NCI-H1105 treated with DMSO at 0.1 percent for 48 hours (cell line): ENCODE results near the gene COG2.

Source experiments
- DNase-seq: peaks from one replicate; lab custom pipeline; 2025; lab: John Stamatoyannopoulos, UW

The COG2 gene

DNA sequence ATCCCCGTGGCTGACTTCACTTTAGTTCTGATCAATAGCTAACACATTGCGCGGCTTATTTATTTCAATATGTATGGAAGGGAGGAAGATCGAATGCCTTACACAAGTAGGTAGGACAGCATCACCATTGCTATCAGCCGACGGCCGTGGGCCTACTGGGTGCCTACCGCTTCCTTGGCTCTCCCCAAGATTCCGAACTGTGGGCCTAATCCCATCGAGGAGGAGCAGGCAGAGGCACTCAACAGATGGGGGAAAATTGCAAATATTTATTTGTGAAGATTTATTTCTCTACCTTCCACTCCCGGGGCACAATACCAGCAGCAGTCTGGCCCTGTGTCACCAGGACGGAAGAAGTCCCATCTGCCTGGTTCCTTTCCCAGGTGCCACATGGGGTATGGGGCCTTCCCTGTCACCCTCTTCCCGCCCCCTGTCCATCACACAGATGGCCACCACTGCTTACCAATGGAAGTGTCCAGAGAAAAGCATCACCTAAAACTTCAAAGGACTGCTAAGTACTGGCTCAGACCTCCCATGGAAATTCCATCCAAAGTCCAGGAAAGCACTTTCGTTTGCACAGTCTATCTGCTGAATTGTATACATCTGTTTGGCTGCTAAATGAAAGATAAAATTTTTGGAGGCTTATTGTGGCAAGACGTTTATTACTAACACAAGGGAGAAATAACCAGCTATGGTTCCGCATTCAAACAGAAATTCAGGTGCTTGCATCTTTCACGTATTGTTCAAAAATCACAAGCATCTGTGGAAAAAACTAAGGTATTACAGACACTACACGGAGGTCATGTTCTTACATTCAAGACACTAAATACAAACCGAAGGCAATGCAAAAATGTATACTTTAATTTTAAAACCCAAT lies 59.9 kb downstream of the COG2 start:
- no peak for DNase-seq

DNA sequence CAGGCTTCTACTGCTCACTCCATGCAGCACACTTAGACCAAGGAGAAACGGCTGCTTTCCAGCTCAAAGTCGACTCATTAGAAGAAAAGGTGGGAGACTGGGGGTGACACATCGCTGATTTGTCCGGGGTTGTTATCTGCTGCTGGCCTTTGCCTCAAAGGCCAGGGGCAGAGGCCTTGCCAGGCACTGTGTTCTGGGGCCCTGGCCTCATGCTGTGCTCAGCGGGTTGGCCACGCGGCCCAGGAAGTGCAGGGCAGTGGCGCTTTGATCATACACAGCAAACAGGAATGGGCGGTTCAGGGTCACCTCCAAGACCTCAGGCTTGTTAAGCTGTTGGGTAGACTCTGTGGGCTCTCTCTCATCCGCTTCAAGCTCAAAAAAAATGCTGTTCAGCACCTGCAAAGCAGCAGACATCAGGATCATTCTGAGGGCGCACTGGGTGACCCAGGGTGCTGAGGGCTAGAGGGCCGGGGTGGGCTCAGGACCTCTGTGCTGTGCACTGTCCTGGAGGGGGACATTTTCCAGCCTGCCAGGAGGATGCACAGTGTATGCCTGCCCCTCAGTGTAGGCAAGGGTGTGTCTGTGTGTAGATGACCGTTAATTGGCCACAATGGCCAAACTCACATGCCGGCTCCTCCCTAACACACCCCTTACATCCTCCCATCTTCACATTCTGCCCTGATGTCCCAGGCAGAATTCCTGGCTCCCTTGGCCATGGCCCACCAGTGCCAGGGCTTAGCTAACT lies 60.8 kb downstream of the COG2 start:
- DNase-seq, result no peak

DNA sequence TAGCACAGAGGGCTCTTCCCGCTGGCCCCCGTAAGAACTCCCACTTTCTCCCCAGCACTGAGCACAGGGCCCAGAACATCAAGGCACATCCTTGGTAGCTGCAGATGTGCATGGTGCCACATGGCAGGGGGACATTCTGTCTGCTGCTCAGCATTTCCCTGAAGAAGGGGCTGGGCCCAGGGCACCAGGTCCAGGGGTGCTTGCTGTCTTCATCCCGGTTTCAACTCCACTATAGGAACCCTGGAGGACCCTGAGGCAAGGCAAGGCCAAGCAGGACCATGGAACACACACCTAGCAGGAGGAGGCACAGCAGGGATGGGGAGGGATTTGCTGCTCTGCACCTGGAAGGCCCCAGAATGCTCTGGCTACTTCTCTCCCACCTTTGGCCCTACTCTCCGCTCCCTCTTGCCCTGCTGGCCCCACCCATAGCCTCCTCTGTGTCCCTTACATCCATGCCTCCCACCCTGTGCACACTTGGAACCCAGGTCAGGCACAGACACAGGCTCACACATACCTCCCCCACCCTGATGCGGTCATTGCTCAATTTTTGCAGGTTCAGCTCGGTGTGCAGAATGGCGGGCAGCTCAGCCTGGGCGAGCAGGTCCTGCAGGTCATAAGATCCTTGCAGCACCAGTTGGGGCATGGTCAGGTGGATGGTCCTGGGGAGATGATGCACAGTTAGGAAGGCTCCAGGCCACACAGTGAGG lies 61.6 kb downstream of the COG2 start:
- DNase-seq, result no peak

DNA sequence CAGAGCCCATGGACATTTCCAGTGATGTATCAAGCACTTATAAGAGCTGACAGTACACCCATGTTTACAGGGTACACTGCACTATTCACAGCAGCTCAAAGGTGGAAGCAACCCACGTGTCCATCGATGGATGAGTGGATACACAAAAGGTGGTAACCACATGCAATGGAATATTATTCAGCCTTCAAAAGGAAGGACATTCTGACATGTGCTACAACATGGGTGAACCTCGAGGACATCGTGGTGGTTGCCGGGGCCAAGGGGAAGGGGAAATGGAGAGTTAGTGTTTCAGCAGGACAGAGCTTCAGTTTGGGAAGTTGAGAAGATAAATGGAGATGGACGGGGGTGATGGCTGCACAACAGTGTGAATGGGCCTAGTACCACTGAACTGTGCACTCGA lies 62.5 kb downstream of the COG2 start:
- no peak for DNase-seq

DNA sequence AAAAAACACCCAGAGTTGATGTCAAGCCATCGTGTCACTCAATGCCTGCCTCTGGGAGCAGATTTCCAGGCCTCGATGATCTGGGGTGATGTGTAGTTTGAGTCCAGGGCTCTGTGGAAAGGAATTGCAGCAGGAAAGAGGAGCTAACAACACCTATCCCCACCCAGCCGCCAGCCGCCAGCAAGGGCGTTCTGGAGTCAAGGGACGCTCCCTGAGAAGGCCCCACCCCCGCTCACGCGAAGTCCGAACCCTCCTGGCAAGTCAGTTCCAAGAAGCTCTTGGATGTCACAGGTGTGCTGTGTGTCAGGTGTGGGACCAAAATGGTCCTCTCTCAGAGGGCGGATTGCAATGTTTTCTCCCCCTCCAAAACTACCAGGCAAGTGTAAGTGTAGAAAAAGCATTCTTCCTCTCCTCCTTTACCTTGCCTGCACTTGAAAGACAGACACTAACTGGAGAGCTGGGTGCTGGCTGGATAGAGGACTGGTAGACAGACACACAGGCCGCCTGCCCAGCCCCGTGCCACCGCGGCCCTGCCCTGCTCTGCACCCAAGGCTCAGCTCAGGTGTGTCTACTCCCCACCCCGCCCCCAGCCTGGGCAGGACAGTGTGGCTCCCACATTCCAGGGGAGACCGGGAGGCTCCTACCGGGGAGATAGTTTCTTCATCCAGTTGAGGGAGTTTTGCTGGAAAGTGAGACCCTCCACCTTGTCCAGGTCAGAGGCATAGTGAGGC lies 63.2 kb downstream of the COG2 start:
- no peak for DNase-seq

DNA sequence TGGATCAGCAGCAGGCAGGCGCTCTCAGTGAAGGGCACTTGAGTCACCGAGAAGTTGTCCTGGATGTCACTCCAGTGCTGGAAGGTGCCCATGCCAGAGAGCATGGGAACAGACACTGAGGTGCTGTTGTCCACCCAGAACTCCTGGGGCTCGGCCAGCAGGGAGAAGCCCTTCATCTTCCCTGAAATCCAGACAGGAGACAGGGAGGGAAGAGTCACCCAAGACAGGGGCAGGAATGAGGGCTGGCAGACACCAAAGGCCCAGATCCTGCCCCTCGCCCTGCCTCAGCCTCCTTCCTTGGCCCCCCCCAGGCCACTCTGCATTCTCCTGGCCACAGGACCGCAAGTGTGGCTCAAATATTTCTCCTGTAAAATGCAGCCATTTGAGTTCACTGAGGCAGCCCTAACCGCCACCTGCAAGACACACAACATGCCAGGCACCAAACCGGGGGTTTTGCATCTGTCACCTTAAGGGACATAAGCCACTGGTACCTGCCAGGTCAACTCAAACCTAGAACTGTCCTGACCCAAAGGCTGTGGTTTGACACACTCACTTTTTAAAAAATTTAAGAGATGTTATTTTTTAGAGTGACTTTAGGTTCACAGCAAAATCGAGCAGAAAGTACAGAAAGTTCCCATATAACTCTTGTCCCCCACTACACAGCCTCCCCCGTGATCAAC lies 63.9 kb downstream of the COG2 start:
- DNase-seq, result no peak

DNA sequence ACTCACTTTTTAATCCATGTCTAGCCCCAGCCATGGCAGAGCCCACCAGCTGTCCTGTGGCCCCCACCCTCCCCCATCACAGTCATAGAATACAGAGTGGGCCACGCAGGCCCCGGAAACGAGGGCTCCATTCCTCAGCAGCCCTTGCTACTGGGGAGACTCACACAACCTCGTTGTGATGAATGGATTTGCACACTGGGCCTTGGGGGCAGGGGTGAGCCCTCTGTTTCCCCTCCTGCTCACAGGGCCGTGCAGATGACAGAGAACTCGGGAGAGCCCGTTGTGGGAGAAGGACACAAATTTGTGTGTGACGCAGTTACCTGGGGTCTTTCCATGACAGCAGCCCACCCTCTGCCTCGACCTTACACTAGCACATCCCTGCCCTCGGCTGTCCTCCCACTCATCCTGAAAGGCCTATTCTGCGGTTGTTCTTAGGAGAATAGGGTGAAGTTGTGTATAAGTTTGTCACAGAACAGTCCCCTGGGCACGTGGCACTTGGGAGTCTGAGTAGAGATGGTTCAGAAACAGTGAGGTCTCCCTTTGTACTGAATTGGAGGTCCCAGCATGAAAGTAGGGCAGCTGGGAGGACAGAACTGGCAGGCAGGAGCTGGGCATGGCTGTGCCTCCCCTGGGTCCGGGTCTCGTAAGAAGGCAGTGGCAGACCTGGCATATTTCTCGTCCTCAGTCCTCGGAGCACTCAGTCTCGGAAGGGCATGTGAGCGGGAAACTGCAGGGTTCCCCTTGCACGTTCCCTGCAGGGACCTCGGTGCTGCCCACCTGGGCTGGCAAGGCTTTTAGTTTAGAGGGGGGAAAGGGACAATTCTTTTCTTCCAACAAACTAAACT lies 64.8 kb downstream of the COG2 start:
- DNase-seq, result no peak

DNA sequence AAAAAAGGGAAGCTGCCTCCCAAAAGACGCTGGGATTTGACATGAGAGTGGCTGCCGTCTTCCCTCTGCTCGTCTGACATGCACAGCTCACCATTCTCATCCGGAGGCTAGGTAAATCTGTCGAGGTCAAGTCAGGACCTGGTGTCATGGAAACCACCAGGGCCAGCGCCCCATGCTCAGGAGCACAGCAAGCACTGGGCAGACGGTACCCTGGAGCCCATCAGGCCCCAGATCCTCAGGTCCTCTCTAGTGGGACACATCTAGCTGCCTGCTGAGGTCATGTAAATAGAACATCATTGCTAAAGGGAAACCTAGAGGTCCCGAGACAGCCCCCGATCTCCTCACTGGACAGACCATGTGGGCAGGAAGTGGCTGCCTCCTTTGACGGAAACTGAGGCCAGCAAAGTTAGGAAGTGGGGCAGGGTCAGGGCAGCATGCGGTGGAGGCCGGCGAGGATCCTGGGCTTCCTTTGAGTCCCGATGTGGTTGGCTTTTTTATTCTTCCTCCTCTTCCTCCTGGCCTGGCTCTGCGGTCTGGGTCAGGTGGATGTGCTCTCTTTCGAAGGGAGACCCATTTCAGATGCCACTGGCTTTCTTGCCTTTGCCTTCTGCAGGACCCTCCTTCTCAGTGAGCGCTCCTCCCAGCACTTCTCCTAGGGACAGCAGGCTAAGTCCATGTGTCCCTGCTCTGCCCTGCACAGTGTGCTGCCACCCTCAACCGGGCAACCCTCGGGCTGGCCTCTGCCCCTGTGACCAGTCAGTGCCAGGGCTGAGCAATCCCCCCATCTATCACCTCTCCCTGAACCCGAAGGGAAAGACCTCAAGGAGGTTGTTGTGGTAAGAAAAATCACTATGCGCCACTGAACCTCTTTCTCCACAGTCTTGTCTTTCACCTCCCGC lies 65.7 kb downstream of the COG2 start:
- DNase-seq, result no peak

DNA sequence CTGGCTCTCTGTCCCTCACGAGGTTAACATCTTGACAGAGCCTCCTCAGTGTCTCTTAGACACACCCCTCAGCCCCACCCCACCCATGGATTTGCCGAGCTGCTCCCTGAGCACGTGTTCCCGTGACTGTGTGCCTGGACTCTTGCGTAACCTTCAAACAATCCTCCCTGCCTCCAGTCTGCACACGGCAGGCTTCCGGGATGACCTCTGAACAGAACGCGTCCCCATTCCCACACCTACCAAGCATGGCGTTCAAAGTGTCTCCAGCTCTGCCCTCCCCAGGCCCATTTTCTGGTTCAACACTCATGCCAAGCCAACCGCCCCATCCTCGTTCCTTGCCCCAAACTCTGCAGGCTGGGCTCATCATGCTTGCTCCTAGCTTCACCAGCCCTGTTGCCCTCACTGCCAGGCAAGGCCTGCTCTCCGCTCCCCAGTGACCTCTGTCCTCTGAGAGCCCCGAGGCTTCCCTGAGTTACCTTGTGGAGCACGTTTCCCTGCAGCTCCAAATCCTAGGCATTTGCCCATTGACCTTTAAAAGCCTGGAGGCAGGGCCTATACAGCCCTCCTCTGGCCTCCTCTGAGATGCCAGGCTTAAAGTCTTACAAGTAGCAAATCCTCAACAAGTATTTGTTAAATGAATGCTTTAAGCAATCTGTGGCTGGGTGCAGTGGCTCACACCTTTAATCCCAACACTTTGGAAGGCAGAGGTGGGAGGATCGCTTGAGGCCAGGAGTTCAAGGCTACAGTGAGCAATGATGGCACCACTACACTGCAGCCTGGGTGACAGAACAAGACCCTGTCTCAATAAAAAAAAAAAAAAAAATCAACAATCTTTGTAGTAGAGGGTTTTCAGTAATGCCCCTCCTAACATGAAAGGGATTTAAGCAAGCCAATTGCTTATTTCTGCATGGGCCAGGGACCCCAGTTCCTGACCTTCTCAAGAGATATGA lies 66.6 kb downstream of the COG2 start:
- no peak for DNase-seq

DNA sequence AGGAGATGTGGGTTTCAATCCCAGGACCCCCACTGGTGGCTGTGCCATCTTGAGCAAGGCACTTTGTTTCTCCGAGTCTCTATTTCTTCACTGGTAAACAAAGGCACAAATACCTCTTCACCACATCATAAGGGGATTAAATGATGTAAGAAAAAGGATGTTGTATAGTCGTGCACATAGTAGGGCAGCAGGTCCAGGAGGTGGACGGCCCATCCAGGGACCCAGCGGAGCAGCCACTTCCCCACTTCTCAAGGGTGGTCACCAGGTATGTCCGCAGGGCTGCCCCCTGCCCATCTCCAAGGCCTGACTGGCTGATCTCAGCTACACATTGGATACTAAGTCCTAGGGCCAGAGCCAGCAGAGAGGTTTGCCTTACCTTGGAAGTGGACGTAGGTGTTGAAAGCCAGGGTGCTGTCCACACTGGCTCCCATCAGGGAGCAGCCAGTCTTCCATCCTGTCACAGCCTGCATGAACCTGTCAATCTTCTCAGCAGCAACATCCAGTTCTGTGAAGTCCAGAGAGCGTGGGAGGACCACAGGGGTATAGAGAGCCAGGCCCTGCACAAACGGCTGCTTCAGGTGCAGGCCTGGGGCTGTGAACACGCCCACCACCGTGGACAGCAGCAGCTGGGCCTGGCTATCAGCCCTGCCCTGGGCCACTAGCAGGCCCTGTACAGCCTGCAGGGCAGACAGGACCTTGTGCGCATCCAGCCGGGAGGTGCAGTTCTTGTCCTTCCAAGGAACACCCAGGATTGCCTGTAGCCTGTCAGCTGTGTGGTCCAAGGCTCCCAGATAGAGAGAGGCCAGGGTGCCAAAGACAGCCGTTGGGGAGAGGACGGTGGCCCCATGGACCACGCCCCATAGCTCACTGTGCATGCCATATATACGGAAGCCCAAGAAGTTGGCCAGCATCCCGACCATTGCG lies 67.6 kb downstream of the COG2 start:
- no peak for DNase-seq

DNA sequence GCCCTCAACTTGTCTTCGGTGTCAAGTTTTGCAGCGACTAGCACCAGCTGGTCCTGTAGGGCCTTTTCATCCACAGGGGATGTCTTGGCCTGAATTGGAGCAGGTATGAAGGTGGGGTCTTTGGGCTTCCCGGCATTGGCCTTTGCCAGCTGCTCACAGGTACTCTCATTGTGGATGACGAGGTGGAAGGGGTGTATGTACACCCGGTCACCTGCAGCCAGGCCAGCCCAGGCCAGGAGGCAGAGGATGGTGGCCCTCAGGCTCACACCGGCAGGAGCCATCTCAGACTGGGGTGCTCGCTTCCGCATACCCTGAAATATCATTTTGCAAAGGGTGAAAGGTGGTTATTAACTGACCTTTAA lies 68.2 kb downstream of the COG2 start:
- DNase-seq, result no peak

DNA sequence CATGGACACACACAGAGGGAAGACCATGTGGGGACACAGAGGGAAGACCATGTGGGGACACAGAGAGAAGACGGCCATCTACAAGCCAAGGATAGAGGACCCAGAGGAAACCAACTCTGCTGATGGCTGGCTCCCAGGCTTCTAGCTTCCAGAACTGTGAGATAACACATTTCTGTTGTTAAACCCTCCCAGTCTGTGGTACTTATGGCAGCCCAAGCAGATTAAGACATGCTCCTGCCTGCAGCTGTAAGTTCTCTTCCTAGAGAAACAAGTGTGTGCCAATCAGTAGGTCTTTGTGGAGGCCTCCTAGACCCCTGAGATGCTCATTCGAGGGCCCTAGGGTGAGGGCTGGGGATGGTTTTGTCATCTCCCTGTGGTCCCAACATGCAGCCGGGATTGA lies 69.0 kb downstream of the COG2 start:
- no peak for DNase-seq

DNA sequence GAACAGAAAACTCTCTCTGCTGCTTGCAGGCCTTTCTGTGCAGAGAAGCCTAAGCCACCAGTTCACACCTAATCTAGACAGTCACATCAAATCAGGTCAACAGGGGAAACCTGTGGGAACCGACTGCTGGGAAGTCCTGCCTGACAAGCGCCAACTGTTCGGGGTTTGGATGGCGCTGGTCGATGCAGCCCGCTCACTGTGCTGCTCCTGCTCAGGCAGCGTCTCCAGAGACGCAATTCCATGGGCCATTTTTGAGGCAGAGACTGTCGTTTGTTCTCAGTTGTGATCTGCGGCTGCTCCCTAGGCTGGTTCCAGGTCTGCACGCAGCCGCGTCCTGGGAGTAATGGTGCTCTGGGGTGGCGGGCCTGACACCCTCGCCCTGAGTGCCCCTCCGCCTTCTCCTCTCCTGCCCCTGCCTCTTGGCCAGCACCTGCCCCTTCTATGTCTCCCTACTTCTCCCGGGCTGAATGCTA lies 70.2 kb downstream of the COG2 start:
- no peak for DNase-seq

DNA sequence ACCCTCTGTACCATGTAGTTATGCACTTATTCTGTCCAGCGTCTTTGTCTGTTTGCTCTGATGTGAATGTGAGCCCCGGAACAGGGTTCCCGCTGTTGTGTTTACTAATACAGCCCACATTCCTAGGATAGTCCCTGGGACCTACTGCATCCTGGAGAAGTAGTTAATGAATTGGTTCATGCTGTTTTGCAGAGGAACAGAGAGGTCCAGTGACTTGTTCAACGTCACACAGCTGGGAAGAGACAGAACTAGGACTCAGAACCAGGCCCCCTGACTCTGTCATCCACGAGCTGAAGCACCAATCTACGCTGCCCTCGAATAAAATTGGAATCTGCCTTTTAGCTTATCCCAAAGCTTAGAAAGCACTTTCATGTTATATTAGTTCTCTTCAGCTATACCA lies 70.9 kb downstream of the COG2 start:
- DNase-seq, result no peak

DNA sequence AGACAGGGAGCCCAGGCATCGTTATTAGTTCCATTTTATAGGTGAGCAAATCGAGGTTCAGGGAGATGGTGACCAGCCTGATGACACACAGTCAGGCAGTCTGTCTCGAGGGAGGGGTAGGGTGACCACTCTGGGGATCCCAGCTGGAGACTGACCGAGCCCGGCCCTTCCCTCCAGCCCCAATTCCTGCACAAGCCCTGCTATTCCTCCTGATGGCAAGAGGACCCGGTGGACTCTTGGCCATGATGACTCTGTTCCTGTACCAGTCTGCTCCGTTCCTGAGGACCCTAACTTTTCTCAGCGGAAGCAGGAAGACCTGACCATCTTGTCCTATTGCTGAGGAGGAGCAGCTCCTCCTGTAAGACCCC lies 71.2 kb downstream of the COG2 start:
- DNase-seq, result no peak

DNA sequence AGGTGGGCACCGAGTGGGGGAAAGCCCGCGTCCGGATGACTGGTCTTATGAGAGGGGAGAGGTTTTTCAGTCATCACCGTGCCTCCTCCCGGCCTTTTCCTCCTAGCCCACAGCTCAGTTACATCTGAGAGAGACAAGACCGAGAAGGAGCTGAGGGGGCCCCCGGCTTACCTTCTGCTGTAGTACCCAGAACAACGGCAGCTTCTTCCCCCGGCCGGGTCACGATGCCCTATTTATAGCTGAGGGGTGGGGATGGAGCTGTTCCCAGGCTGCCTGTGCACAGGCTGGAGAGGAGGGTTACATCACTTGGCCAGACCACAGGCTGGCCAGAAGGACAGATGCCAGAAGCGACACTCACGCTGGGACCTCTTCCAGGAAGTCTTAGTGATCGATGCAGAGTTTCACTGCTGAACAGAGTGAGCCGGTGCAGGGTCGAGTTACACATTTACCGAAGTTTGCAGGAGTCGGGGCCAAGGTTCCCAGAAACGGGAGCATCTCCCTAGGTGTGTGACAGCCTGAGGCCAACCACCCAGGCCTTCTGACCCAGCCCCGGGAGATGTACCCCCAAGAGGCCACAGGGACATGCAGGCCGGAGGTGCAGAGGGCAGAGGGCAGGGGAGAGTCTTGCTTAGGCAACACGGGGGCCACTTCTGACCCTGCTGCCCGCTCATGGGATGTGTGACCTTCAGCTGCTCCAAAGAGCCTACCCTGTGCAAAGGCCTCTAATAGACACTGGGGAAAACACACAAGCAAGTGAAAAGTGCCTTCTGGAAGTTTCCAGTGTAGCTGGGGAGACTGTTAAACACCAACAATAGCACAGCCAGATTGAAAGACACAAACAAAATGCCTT lies 71.9 kb downstream of the COG2 start, which contains the start of gene AGT:
AGT (minus strand) TSS at position 208 of the 850 bp plus-strand sequence. CDS start 3,299 bp downstream, outside the sequence.
- no peak for DNase-seq
